ENCODE measurements around the gene NOL12.

Gene NOL12

DNA sequence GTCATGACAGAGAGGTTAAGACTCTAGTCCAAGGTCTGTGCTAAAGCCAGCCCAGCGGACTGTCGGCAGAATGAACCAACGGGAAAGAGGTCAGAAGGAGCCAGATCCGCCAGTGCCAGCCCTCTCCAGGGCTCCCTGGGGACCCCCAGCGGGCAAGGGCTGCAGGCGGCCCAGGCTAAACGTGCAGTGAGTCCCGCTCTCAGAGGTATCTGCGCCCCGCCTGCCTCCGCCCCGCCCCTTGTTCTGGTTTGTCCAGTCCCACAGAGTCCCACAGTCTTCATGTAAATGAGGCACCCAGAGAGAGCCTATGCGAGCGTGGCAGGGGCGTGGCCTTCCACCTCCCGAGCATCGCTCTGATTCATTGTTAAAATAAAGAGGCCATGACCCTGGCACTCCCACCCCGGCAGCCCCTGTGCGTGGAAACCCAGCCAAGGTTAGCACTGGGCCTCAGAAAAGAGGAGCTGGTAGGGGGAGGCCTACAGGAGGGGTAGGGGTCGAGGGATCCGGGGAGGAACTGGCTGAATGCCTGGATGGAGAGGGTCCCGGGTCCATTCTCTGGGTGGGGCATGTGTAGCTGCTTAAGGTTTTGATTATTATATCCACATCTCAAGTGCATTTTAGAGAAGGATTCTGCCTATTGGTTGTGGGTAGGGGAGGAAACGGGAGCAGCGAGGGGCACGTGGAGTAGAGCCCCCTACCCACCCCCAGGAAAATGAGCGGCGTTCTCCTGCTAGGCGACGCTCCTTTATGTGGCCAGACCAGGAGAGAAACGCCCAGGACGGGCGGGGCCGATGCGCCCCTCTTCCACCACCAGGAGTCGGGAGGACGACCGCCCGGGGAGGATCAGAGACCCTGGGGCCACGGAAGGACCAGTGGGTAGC is 10.8 kb downstream of the NOL12 start, which contains the start of gene TRIOBP:
TRIOBP (plus strand) TSS at position 392 of the 881 bp plus-strand sequence. CDS start 4,318 bp downstream, outside the sequence.
- DNase-seq (ENCODE audit: low spot score): peak; percentile 81
- TF ChIP-seq, protein P1, sequence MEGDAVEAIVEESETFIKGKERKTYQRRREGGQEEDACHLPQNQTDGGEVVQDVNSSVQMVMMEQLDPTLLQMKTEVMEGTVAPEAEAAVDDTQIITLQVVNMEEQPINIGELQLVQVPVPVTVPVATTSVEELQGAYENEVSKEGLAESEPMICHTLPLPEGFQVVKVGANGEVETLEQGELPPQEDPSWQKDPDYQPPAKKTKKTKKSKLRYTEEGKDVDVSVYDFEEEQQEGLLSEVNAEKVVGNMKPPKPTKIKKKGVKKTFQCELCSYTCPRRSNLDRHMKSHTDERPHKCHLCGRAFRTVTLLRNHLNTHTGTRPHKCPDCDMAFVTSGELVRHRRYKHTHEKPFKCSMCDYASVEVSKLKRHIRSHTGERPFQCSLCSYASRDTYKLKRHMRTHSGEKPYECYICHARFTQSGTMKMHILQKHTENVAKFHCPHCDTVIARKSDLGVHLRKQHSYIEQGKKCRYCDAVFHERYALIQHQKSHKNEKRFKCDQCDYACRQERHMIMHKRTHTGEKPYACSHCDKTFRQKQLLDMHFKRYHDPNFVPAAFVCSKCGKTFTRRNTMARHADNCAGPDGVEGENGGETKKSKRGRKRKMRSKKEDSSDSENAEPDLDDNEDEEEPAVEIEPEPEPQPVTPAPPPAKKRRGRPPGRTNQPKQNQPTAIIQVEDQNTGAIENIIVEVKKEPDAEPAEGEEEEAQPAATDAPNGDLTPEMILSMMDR (IDR thresholded peaks at IDR 0.05; ENCODE audit: extremely low read depth, insufficient read depth, missing control alignments): peak; percentile 50
- in situ Hi-C loops (cut with MboI; ENCODE audit: low pct_unique_long_range_greater_than_20kb, low sequenced_read_pairs, unreplicated experiment): no loop called here

DNA sequence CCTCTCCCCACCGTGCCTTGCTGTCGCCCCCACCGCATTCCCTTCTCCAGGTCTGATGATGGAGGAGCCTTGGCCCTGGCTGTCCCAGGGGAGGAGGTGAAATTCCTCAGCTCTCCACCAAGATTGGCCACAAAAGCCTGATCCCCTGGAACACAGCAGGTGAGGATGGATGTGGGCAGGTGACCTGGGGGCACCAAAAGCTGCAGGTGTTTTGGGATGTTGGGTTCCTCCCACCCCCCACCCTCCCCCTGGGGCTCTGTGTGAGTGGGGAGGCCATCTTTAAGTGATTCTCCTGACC is 11.3 kb downstream of the NOL12 start:
- in situ Hi-C loops (cut with MboI; ENCODE audit: low pct_unique_long_range_greater_than_20kb, low sequenced_read_pairs, unreplicated experiment): no loop called here
- TF ChIP-seq, protein P1 (IDR thresholded peaks at IDR 0.05; ENCODE audit: extremely low read depth, insufficient read depth, missing control alignments): no peak
- no peak for DNase-seq (ENCODE audit: low spot score)

DNA sequence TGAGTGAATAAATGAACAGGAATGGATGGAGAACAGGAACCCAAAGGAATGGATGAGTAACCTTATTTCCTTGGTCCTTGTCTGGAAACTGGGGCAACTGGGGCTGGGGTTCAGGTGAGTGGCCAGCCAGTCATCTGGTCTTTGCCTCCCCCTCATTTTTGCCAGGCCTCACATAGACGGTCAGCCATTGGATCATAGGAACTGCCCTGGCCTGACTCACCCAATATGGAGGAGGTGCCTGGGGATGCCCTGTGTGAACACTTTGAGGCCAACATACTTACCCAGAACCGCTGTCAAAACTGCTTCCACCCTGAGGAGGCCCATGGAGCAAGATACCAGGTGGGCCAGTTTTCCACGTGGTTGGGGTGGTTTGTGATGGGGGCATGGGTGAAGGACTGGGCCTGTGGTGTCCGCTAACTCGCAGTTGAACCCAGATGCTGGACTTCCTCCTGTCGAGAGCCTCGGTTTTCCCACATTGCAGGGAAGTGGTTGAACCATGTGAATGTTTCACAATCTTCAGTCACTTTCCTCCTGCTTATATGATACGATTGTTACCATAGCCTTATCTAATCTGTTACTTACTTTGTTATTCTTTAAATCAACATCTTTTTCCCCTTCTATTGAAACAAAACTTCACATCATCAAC is 15.1 kb downstream of the NOL12 start:
- in situ Hi-C loops (cut with MboI; ENCODE audit: low pct_unique_long_range_greater_than_20kb, low sequenced_read_pairs, unreplicated experiment): no loop called here
- DNase-seq (ENCODE audit: low spot score): no peak
- TF ChIP-seq, protein P1 (IDR thresholded peaks at IDR 0.05; ENCODE audit: extremely low read depth, insufficient read depth, missing control alignments): no peak

DNA sequence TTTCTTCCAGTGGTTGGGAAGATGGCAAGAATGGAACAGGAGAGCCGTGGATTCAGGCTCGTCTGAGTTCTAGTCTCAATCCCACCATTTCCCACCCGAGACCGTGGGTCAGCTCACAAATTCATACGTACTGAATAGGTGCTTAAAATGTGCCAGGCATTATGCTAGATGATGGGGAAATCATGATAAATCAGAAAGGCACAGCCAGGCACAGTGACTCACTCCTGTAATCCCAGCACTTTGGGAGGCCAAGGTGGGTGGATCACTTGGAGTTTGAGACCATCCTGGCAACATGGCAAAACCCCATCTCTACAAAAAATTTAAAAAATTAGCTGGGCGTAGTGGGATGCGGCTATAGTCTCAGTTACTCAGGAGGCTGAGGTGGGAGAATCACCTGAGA is 17.8 kb downstream of the NOL12 start:
- TF ChIP-seq, protein P1 (IDR thresholded peaks at IDR 0.05; ENCODE audit: extremely low read depth, insufficient read depth, missing control alignments): no peak
- in situ Hi-C loops (cut with MboI; ENCODE audit: low pct_unique_long_range_greater_than_20kb, low sequenced_read_pairs, unreplicated experiment): no loop called here
- no peak for DNase-seq (ENCODE audit: low spot score)

DNA sequence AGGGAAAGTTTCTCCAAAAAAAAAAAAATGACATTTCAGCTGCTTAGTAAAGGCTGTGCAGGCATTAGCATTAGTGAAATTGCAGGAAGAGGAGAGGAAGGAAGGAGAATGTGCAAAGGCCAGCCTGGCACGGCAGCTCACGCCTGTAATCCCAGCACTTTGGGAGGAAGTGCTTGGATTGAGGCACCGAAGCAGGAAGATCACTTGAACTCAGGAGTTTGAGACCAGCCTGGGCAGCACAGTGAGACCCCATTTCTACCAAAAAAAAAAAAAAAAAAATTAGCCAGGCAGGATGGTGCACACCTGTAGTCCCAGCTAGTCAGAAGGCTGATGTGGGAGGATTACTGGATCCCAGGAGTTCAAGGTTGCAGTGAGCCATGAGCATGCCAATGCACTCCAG is 18.5 kb downstream of the NOL12 start:
- in situ Hi-C loops (cut with MboI; ENCODE audit: low pct_unique_long_range_greater_than_20kb, low sequenced_read_pairs, unreplicated experiment): no loop called here
- no peak for DNase-seq (ENCODE audit: low spot score)
- TF ChIP-seq, protein P1 (IDR thresholded peaks at IDR 0.05; ENCODE audit: extremely low read depth, insufficient read depth, missing control alignments): no peak

DNA sequence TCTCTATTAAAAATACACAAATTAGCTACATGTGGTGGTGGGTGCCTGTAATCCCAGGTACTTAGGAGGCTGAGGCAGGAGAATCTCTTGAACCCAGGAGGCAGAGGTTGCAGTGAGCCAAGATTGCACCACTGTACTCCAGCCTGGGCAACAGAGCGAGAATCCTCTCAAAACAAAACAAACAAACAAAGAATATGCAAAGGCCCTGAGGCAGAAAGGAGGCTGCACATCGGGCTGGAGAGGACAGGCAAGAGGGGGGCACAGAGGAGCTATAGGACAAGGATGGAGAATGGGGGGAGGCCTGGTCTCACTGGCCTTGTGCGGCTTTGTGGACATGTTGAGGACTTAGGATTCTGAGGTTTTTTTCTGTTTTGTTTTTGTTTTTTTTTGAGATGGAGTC is 19.1 kb downstream of the NOL12 start:
- in situ Hi-C loops (cut with MboI; ENCODE audit: low pct_unique_long_range_greater_than_20kb, low sequenced_read_pairs, unreplicated experiment): no loop called here

More for the DNA sequence above, 19.1 kb downstream of the NOL12 start:
- DNase-seq (ENCODE audit: low spot score): no peak
- TF ChIP-seq, protein P1 (IDR thresholded peaks at IDR 0.05; ENCODE audit: extremely low read depth, insufficient read depth, missing control alignments): no peak

Data from GM13977 (cell line).